A549 (cell line): ENCODE results near the gene CES4A. TPM values are rescaled to one million over a fixed set of nuclear protein-coding genes. Genes with fewer than 3 reads are reported as not detected.

Source experiments
- ATAC-seq, 2 experiments: fragments of 200-7000 bp in 1 of 2; fragments of >200 bp in 1 of 2; cut with Nextera tagmentation in 1 of 2; cut with Tn5 transposase in 1 of 2; 3 replicates each; pipeline versions ENCODE4 v1.8.0 to v1.9.1; 2018 to 2020; ENCODE audit warnings: mild to moderate bottlenecking in 1 of 2, moderate library complexity in 1 of 2
- CTCF ChIA-PET: fragments of 300-600 bp; sonication (Branson Sonifier 250); formaldehyde crosslinking; extraction: SDS; loops from one replicate; lab custom pipeline; 2021; ENCODE audit warnings: antibody characterized with exemption, inconsistent platforms; lab: Yijun Ruan, JAX
- POLR2A ChIA-PET: fragments of 350-600 bp; formaldehyde crosslinking; extraction: SDS; loops from one replicate; lab custom pipeline; 2021; ENCODE audit warnings: antibody characterized with exemption, inconsistent platforms; lab: Yijun Ruan, JAX
- DNase-seq, 2 experiments: peaks; one replicate each; pipeline versions ENCODE4 v3.0.0 to v3.0.0-alpha.2; 2011 to 2016; ENCODE audit warnings: low read depth in 1 of 2, low spot score in 1 of 2
- FAIRE-seq: peaks from 2 replicates; lab custom pipeline; 2011; peaks lifted over from hg19 to GRCh38; lab: Jason Lieb, UNC
- H3K27ac ChIP-seq, 2 experiments: fragments of >200 bp; sonication (Bioruptor Twin); formaldehyde crosslinking; 3 replicates each; pipeline ENCODE4 v1.5.1; 2016 to 2017
- H3K4me1 ChIP-seq: fragments of >200 bp; sonication (Bioruptor Twin); formaldehyde crosslinking; 3 replicates; pipeline ENCODE4 v1.6.1; 2016
- H3K4me2 ChIP-seq: fragments of >200 bp; sonication (Bioruptor Twin); formaldehyde crosslinking; 3 replicates; pipeline ENCODE4 v1.6.1; 2016
- H3K4me3 ChIP-seq: fragments of >200 bp; sonication (Bioruptor Twin); formaldehyde crosslinking; 3 replicates; pipeline ENCODE4 v1.5.1; 2016
- H3K9me3 ChIP-seq: fragments of >200 bp; sonication (Bioruptor Twin); formaldehyde crosslinking; 3 replicates; pipeline ENCODE4 v1.6.1; 2016
- ATOH8 ChIP-seq: fragments of 250-450 bp; sonication (Bioruptor Pico); IDR thresholded peaks from 2 replicates; pipeline ENCODE4 v1.5.0; 2020; ENCODE audit warnings: low read depth, mild to moderate bottlenecking, moderate library complexity
- CBX2 ChIP-seq: fragments of 200-600 bp; sonication (generic); IDR thresholded peaks from 2 replicates; pipeline ENCODE4 v1.6.1; 2016; ENCODE audit warnings: low read depth, mild to moderate bottlenecking, borderline replicate concordance
- CBX8 ChIP-seq: fragments of 200-600 bp; sonication (generic); IDR thresholded peaks from 2 replicates; pipeline ENCODE4 v1.6.1; 2016
- CEBPB ChIP-seq, 2 experiments: fragments of >200 bp in 1 of 2; sonication (Bioruptor Twin) in 1 of 2; formaldehyde crosslinking in 1 of 2; IDR thresholded peaks; 2 replicates each; pipeline ENCODE4 v1.6.1; 2012 to 2016
- EHMT2 ChIP-seq: fragments of 200-600 bp; sonication (generic); IDR thresholded peaks from 2 replicates; pipeline ENCODE4 v1.6.1; 2016; ENCODE audit warnings: antibody characterized with exemption, low read depth, mild to moderate bottlenecking, moderate library complexity
- FOSB ChIP-seq: fragments of 250-450 bp; sonication (Bioruptor Pico); IDR thresholded peaks from 2 replicates; pipeline ENCODE4 v1.5.0; 2020; ENCODE audit warnings: mild to moderate bottlenecking, moderate library complexity
- HDAC2 ChIP-seq: fragments of 200-600 bp; sonication (generic); IDR thresholded peaks from 2 replicates; pipeline ENCODE4 v1.6.1; 2016
- HMGXB4 ChIP-seq: fragments of 250-450 bp; sonication (Bioruptor Pico); IDR thresholded peaks from 2 replicates; pipeline ENCODE4 v1.5.0; 2021; ENCODE audit warnings: mild to moderate bottlenecking, moderate library complexity, borderline replicate concordance
- JUN ChIP-seq, 2 experiments: fragments of >200 bp; sonication (Bioruptor Twin); formaldehyde crosslinking; IDR thresholded peaks; 2 replicates in 1 of 2; 3 replicates in 1 of 2; pipeline ENCODE4 v1.6.1; 2016 to 2017
- JUNB ChIP-seq: fragments of >200 bp; sonication (Bioruptor Twin); formaldehyde crosslinking; IDR thresholded peaks from 2 replicates; pipeline ENCODE4 v1.6.1; 2016
- KDM1A ChIP-seq: fragments of 200-600 bp; sonication (generic); IDR thresholded peaks from 2 replicates; pipeline ENCODE4 v1.6.1; 2016; ENCODE audit warnings: low read depth, mild to moderate bottlenecking
- KDM5A ChIP-seq: fragments of 200-600 bp; sonication (generic); IDR thresholded peaks from 2 replicates; pipeline ENCODE4 v1.6.1; 2016; ENCODE audit warnings: antibody characterized with exemption, mild to moderate bottlenecking
- MAX ChIP-seq: IDR thresholded peaks from 2 replicates; pipeline ENCODE4 v1.6.1; 2012
- MAZ ChIP-seq: fragments of 150-350 bp; IDR thresholded peaks from 2 replicates; pipeline ENCODE4 v1.6.1; 2014; ENCODE audit warnings: antibody characterized with exemption, low read depth, low read length, borderline replicate concordance
- MYC ChIP-seq: IDR thresholded peaks from 2 replicates; pipeline ENCODE4 v1.6.1; 2012; ENCODE audit warnings: mild to moderate bottlenecking, inconsistent platforms, low read length, improper control_type of control experiment, borderline replicate concordance
- NFE2L2 ChIP-seq: fragments of 150-350 bp; conservative IDR thresholded peaks from 2 replicates; pipeline ENCODE4 v1.6.1; 2014; ENCODE audit warnings: low read length
- PHF8 ChIP-seq: fragments of 200-600 bp; sonication (generic); IDR thresholded peaks from 2 replicates; pipeline ENCODE4 v1.6.1; 2016; ENCODE audit warnings: low read depth, mild to moderate bottlenecking, antibody characterized with exemption, moderate library complexity, borderline replicate concordance
- POLR2AphosphoS2 ChIP-seq: conservative IDR thresholded peaks from 2 replicates; pipeline ENCODE4 v1.6.1; 2012; ENCODE audit warnings: low read length, improper control_type of control experiment, inconsistent platforms
- RAD21 ChIP-seq, 2 experiments: fragments of >200 bp in 1 of 2; sonication (Bioruptor Twin) in 1 of 2; formaldehyde crosslinking in 1 of 2; IDR thresholded peaks in 1 of 2; conservative IDR thresholded peaks in 1 of 2; 2 replicates in 1 of 2; 3 replicates in 1 of 2; pipeline ENCODE4 v1.6.1; 2012 to 2018; ENCODE audit warnings: inconsistent platforms in 1 of 2
- RARB ChIP-seq: fragments of 250-450 bp; sonication (Bioruptor Pico); IDR thresholded peaks from 2 replicates; pipeline ENCODE4 v1.8.0; 2021; ENCODE audit warnings: mild to moderate bottlenecking, moderate library complexity
- RCOR1 ChIP-seq: fragments of 150-350 bp; IDR thresholded peaks from 2 replicates; pipeline ENCODE4 v1.6.1; 2014; ENCODE audit warnings: antibody characterized with exemption, low read length, low read depth
- REST ChIP-seq: fragments of 200-600 bp; sonication (generic); IDR thresholded peaks from 2 replicates; pipeline ENCODE4 v1.6.1; 2016; ENCODE audit warnings: antibody characterized with exemption, mild to moderate bottlenecking, moderate library complexity
- RNF2 ChIP-seq: fragments of 200-600 bp; sonication (generic); IDR thresholded peaks from 2 replicates; pipeline ENCODE4 v1.6.1; 2016; ENCODE audit warnings: low read depth, mild to moderate bottlenecking, antibody characterized with exemption, moderate library complexity, borderline replicate concordance
- TP53 ChIP-seq: fragments of 250-450 bp; sonication (Bioruptor Pico); IDR thresholded peaks from 2 replicates; pipeline ENCODE4 v1.5.0; 2021; ENCODE audit warnings: mild to moderate bottlenecking, moderate library complexity
- ZNF302 ChIP-seq: fragments of 250-450 bp; sonication (Bioruptor Pico); IDR thresholded peaks from 2 replicates; pipeline ENCODE4 v1.9.0; 2021; ENCODE audit warnings: inconsistent platforms, mild to moderate bottlenecking, moderate library complexity
- WGBS: methylation state at CpG from one replicate; pipeline ENCODE4 v1.1.6; 2017; ENCODE audit errors: missing lambda C conversion rate; 5-methylcytosine and 5-hydroxymethylcytosine counted together
- polyA plus RNA-seq, 4 experiments: library from polyadenylated mRNA; depleted of rRNA in 3 of 4; stranded (reverse); fragments of >200 nt; fragmentation: RNase III in 1 of 4; extraction: RNeasy Plus Mini Kit Qiagen cat#74134 plus additional on column Dnase treatment in 1 of 4; gene quantifications; 2 replicates in 3 of 4; 3 replicates in 1 of 4; pipeline ENCODE4 v1.2.3, GENCODE V29; 2011 to 2017
- TF ChIP-seq, protein P1 (sequence below): IDR thresholded peaks from 2 replicates; pipeline ENCODE4 v1.6.1; 2012
- TF ChIP-seq, protein P2 (sequence below): fragments of >200 bp; sonication (Bioruptor Twin); formaldehyde crosslinking; IDR thresholded peaks from 3 replicates; pipeline ENCODE4 v1.5.1; 2016

The CES4A gene
- polyA plus RNA-seq, 2 of the 4 experiments (the other 2 are of a cell fraction), result 2.8 to 3.5 TPM

- no peak overlapping the region for H3K27ac ChIP-seq
- no peak for ATAC-seq
- no peak for DNase-seq
- H3K4me2 ChIP-seq, result no peak overlapping the region
- CTCF ChIA-PET, result interaction anchor here (0.7 to 15.9 kb wide), 25 partner anchors 8 to 372 kb away, joined by 3 to 216 read pairs (median 5); partner anchors contain the start of gene B3GNT9
- POLR2A ChIA-PET, result no interaction called here
- no peaks in the 10 kb centered on the region for H3K4me1 ChIP-seq
- H3K4me3 ChIP-seq, result no peak overlapping the region
- FAIRE-seq, result no peak
- no peaks in the 10 kb centered on the region for H3K9me3 ChIP-seq
- 84% methylated on average over 1 of the region's 1 CpG for WGBS
- TF ChIP-seq HMGXB4 (no peak), CBX2 (no peak), REST (no peak), KDM5A (no peak), MAX (no peak), MYC (no peak), TP53 (CRISPR knock-in tag) (no peak), PHF8 (no peak), JUN (IDR thresholded peaks at IDR 0.05) (no peak), ATOH8 (CRISPR knock-in tag) (no peak), RCOR1 (no peak), RARB (no peak), CBX8 (no peak), MAZ (no peak), KDM1A (no peak), FOSB (CRISPR knock-in tag) (no peak)
- TF ChIP-seq, protein P1, sequence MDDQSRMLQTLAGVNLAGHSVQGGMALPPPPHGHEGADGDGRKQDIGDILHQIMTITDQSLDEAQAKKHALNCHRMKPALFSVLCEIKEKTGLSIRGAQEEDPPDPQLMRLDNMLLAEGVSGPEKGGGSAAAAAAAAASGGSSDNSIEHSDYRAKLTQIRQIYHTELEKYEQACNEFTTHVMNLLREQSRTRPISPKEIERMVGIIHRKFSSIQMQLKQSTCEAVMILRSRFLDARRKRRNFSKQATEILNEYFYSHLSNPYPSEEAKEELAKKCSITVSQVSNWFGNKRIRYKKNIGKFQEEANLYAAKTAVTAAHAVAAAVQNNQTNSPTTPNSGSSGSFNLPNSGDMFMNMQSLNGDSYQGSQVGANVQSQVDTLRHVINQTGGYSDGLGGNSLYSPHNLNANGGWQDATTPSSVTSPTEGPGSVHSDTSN, result no peak
These were observed 28.1 kb upstream of the CES4A start for GRCh38 chr16:66960270-66960669.

DNA sequence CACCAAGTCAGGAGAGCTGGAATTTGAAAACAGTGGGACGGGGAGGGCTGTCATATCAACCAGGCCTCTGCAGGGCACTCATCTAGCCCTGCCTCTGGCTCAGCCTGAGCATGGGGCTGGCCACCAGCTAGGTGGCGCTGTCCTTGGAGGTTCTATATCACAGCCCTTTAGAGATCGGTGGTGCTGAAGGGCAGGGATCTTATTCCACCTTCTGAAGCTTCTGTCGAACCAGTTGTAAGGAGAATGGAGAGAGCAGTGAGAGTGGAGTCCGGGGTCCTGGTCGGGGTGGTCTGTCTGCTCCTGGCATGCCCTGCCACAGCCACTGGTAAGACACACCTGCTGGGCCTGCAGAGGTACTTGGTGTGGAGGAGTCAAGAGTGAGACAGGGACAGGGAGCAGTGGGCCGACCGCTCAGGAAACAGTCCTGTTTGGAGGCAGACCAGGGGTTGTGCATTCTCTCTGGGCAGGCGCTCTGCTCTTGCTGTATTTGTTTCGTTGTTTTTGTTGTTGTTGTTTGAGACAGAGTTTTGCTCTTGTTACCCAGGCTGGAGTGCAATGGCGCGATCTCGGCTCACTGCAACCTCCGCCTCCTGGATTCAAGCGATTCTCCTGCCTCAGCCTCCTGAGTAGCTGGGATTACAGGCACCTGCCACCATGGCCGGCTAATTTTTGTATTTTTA lies 27.2 kb upstream of the CES4A start, which contains the start of gene CES3:
Gene CES3 (plus strand): TSS at position 202 of the 680 bp plus-strand sequence. CDS start 42 bp downstream, at position 244.
- WGBS, result 50% methylated on average over 16 of the region's 16 CpGs
- H3K4me3 ChIP-seq, result peak within 1 kb of the TSS; percentile 33
- H3K27ac ChIP-seq, result peak within 1 kb of the TSS; percentile 49 to 82; a peak in 4 of 6 replicates
- FAIRE-seq (no peak), ATAC-seq (peak; percentile 99 to 100), DNase-seq (peak; percentile 80 to 85)
- peak within 1 kb of the TSS; percentile 70 for H3K4me2 ChIP-seq
- no peaks in the 10 kb centered on the region for H3K9me3 ChIP-seq
- ChIA-PET CTCF (interaction anchor here (0.7 to 15.9 kb wide), 40 partner anchors 9 to 371 kb away, joined by 3 to 216 read pairs (median 4); partner anchors contain the start of genes B3GNT9 and CES4A), POLR2A (interaction anchor here (1.0 kb wide), 2 partner anchors 9 to 209 kb away, joined by 3 to 10 read pairs; partner anchors contain the start of gene NOL3)
- no peaks in the 10 kb centered on the region for H3K4me1 ChIP-seq
- TF ChIP-seq POLR2AphosphoS2 (no peak), RAD21 (conservative IDR thresholded peaks at IDR 0.05 in 1 of 2, IDR thresholded peaks at IDR 0.05 in 1 of 2) (peak in 1 of 2 experiments; percentile 18; a peak in 1 of 5 replicates), RNF2 (no peak), EHMT2 (no peak), HDAC2 (no peak), JUNB (no peak), CEBPB (IDR thresholded peaks at IDR 0.05) (no peak), RARB (no peak), NFE2L2 (no peak), ZNF302 (CRISPR knock-in tag) (no peak)
- TF ChIP-seq, protein P2, sequence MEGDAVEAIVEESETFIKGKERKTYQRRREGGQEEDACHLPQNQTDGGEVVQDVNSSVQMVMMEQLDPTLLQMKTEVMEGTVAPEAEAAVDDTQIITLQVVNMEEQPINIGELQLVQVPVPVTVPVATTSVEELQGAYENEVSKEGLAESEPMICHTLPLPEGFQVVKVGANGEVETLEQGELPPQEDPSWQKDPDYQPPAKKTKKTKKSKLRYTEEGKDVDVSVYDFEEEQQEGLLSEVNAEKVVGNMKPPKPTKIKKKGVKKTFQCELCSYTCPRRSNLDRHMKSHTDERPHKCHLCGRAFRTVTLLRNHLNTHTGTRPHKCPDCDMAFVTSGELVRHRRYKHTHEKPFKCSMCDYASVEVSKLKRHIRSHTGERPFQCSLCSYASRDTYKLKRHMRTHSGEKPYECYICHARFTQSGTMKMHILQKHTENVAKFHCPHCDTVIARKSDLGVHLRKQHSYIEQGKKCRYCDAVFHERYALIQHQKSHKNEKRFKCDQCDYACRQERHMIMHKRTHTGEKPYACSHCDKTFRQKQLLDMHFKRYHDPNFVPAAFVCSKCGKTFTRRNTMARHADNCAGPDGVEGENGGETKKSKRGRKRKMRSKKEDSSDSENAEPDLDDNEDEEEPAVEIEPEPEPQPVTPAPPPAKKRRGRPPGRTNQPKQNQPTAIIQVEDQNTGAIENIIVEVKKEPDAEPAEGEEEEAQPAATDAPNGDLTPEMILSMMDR, result peak; percentile 85
